ENCODE measurements around the gene FRMD4A. TPM values are rescaled to one million over a fixed set of nuclear protein-coding genes. Genes with fewer than 3 reads are reported as not detected.
A peak's percentile ranks its signal among the peaks of the same experiment; 100 is the strongest.

FRMD4A gene
- total RNA-seq, 1 experiment from 2014 or later, result 0.23 TPM

DNA sequence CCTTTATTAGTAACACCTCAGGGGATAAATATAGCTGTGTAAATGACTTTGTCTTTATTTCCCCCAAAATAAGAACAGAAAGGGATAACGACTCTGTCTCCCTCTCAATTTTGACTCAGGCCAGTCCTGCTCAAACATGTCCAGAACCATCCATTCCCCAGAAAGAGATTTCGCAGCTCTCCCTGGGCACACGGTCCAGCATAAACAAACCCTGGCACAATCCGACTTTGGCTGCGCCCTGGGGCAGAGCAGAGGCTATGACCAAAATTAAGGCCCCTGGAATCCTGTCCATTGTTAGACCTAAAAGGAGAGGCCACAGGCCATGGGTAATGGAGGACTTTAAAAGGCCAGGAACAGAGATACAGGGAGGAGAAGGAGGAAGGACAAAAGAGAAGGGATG is 644.8 kb downstream of the FRMD4A start:
- H3K27ac Mint-ChIP-seq (ENCODE audit: low read depth, unreplicated experiment), result peak overlapping the region; percentile 10
- ChIA-PET CTCF (interaction anchor here (1.9 kb wide), 1 partner anchor 86 kb away, joined by 5 read pairs; no protein-coding TSS in a partner anchor), POLR2A (interaction anchor here (1.0 kb wide), 2 partner anchors 11 to 69 kb away, joined by 3 read pairs; no protein-coding TSS in a partner anchor)
- BruUV-seq (replicated peaks), result no TSS peak
- intact Hi-C loops (cut with micrococcal nuclease), result no loop called here
- no peaks in the 10 kb centered on the region for H3K27me3 Mint-ChIP-seq (ENCODE audit: insufficient read depth, unreplicated experiment)
- TF ChIP-seq, protein P1, sequence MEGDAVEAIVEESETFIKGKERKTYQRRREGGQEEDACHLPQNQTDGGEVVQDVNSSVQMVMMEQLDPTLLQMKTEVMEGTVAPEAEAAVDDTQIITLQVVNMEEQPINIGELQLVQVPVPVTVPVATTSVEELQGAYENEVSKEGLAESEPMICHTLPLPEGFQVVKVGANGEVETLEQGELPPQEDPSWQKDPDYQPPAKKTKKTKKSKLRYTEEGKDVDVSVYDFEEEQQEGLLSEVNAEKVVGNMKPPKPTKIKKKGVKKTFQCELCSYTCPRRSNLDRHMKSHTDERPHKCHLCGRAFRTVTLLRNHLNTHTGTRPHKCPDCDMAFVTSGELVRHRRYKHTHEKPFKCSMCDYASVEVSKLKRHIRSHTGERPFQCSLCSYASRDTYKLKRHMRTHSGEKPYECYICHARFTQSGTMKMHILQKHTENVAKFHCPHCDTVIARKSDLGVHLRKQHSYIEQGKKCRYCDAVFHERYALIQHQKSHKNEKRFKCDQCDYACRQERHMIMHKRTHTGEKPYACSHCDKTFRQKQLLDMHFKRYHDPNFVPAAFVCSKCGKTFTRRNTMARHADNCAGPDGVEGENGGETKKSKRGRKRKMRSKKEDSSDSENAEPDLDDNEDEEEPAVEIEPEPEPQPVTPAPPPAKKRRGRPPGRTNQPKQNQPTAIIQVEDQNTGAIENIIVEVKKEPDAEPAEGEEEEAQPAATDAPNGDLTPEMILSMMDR (IDR thresholded peaks at IDR 0.05; ENCODE audit: unreplicated experiment), result no peak
- H3K4me1 Mint-ChIP-seq (ENCODE audit: insufficient read depth, unreplicated experiment), result peaks cover 25% of the 10 kb centered on the region
- no peak overlapping the region for H3K4me3 Mint-ChIP-seq (ENCODE audit: unreplicated experiment)
- no peaks in the 10 kb centered on the region for H3K9me3 Mint-ChIP-seq (ENCODE audit: unreplicated experiment)
- no peaks in the 10 kb centered on the region for H3K36me3 Mint-ChIP-seq (ENCODE audit: insufficient read depth, unreplicated experiment)
- DNase-seq (ENCODE audit: unreplicated experiment), result peak; percentile 69

DNA sequence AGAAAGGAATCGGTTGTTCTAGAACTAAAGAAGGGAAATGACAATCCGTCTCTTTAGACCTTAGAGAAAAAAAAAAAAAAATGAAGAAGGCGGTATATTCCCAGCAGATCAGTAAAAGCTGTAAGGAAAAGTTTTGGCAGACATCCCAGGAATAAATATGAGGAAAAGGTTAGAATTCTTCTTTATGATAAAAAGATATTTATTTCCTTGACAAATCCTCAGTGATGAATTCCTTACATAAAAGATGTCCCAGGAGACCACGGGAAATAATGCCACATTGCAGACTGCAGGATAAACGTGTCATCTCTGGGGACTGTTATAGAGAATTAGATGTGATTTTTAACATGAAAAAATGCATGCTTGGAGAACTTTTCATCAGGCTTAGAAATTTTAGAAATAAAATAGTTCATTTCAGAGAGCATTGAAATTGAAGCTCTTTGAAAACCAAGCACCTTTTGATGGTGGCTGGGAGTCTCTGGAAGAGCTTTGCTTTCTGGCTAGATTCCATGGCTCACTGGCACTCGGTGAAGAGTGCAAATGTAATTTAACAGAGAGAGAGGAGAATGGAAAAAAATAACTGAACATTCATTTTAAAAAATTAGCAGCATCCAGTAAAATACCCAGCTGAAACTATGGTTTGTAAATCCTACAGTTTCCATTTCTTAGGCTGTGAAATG is 645.8 kb downstream of the FRMD4A start:
- Mint-ChIP-seq H3K36me3 (ENCODE audit: insufficient read depth, unreplicated experiment) (no peaks in the 10 kb centered on the region), H3K27ac (ENCODE audit: low read depth, unreplicated experiment) (no peak overlapping the region), H3K4me1 (ENCODE audit: insufficient read depth, unreplicated experiment) (peaks cover 21% of the 10 kb centered on the region), H3K27me3 (ENCODE audit: insufficient read depth, unreplicated experiment) (no peaks in the 10 kb centered on the region), H3K4me3 (ENCODE audit: unreplicated experiment) (no peak overlapping the region), H3K9me3 (ENCODE audit: unreplicated experiment) (no peaks in the 10 kb centered on the region)
- no peak for DNase-seq (ENCODE audit: unreplicated experiment)
- TF ChIP-seq, protein P1 (IDR thresholded peaks at IDR 0.05; ENCODE audit: unreplicated experiment), result no peak
- ChIA-PET POLR2A (interaction anchor here (1.0 kb wide), 1 partner anchor 10 kb away, joined by 3 read pairs; no protein-coding TSS in a partner anchor), CTCF (interaction anchor here (0.9 kb wide), 1 partner anchor 25 kb away, joined by 4 read pairs; no protein-coding TSS in a partner anchor)
- no TSS peak for BruUV-seq (replicated peaks)
- intact Hi-C loops (cut with micrococcal nuclease), result no loop called here

DNA sequence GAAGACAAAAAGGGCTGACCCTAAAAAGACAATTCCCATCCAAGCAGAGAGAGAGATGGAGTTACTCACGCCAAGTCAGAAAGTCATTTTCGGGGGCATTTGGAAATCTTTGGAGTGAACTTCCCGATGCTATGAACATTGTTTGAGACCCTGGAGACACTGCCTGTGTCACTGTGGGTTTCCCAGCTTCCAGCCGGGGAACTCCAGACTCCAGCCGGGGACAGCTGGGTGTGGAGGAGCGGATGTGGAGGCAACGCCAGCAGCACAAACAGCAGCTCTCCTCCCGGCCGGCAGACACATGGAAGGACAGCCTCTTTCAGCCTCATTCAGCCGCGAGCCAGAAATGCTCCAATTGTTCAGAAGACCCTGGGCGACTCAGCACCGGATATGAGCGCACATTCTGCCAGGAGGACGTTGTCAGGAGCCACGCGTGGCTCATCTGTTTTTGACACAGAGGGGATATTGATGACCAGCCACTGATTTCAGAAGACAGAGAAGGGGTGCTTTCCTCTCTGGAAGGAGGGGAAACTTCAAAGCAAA is 646.4 kb downstream of the FRMD4A start:
- no TSS peak for BruUV-seq (replicated peaks)
- TF ChIP-seq, protein P1 (IDR thresholded peaks at IDR 0.05; ENCODE audit: unreplicated experiment), result no peak
- H3K36me3 Mint-ChIP-seq (ENCODE audit: insufficient read depth, unreplicated experiment), result no peaks in the 10 kb centered on the region
- H3K4me1 Mint-ChIP-seq (ENCODE audit: insufficient read depth, unreplicated experiment), result peaks cover 21% of the 10 kb centered on the region
- H3K9me3 Mint-ChIP-seq (ENCODE audit: unreplicated experiment), result no peaks in the 10 kb centered on the region
- H3K27me3 Mint-ChIP-seq (ENCODE audit: insufficient read depth, unreplicated experiment), result no peaks in the 10 kb centered on the region
- no peak for DNase-seq (ENCODE audit: unreplicated experiment)
- intact Hi-C loops (cut with micrococcal nuclease), result no loop called here
- H3K4me3 Mint-ChIP-seq (ENCODE audit: unreplicated experiment), result no peak overlapping the region
- ChIA-PET POLR2A (interaction anchor here (0.7 kb wide), 1 partner anchor 340 kb away, joined by 3 read pairs; no protein-coding TSS in a partner anchor), CTCF (interaction anchor here (0.6 to 0.9 kb wide), 3 partner anchors 22 to 25 kb away, joined by 3 to 4 read pairs (median 4); no protein-coding TSS in a partner anchor)
- H3K27ac Mint-ChIP-seq (ENCODE audit: low read depth, unreplicated experiment), result no peak overlapping the region

DNA sequence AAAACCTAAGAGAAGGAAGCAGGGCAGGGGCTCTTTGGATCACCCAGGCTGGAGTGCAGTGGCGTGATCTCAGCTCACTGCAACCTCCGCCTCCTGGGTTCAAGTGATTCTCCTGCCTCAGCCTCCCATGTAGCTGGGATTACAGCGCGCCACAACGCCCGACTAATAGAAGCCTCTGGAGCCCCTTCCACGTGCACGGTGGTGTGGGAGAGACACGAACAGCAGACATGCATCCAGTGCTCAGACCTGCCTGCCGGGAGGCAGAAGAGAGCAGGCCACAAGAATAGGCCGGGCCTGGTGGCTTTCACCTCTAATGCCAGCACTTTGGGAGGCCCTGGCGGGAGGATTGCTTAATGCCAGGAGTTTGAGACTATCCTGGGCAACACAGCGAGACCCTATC is 647.7 kb downstream of the FRMD4A start:
- Mint-ChIP-seq H3K4me3 (ENCODE audit: unreplicated experiment) (no peak overlapping the region), H3K9me3 (ENCODE audit: unreplicated experiment) (no peaks in the 10 kb centered on the region), H3K36me3 (ENCODE audit: insufficient read depth, unreplicated experiment) (no peaks in the 10 kb centered on the region), H3K4me1 (ENCODE audit: insufficient read depth, unreplicated experiment) (peaks cover 21% of the 10 kb centered on the region), H3K27me3 (ENCODE audit: insufficient read depth, unreplicated experiment) (no peaks in the 10 kb centered on the region), H3K27ac (ENCODE audit: low read depth, unreplicated experiment) (no peak overlapping the region)
- no TSS peak for BruUV-seq (replicated peaks)
- intact Hi-C loops (cut with micrococcal nuclease), result no loop called here
- no peak for DNase-seq (ENCODE audit: unreplicated experiment)
- ChIA-PET CTCF (interaction anchor here (0.6 to 1.1 kb wide), 4 partner anchors 11 to 766 kb away, joined by 3 to 4 read pairs (median 3); no protein-coding TSS in a partner anchor), POLR2A (no interaction called here)
- TF ChIP-seq, protein P1 (IDR thresholded peaks at IDR 0.05; ENCODE audit: unreplicated experiment), result no peak

Data from MCF 10A (cell line).